Smooth muscle cell (in vitro differentiated cells): ENCODE results near the gene SCN5A. TPM values are rescaled to one million over a fixed set of nuclear protein-coding genes. Genes with fewer than 3 reads are reported as not detected.

Source experiments
- DNase-seq: peaks from one replicate; lab custom pipeline; 2025; ENCODE audit not compliant: unreplicated experiment; lab: John Stamatoyannopoulos, UW
- H2AFZ ChIP-seq: fragments of 200-600 bp; sonication (generic); 2 replicates; pipeline ENCODE4 v1.6.0; 2016; ENCODE audit warnings: antibody characterized with exemption, low read depth, mild to moderate bottlenecking
- H3F3A ChIP-seq: fragments of 200-600 bp; sonication (generic); 2 replicates; pipeline ENCODE4 v1.6.0; 2017; ENCODE audit warnings: antibody characterized with exemption, low read depth
- H3K27ac ChIP-seq: fragments of 200-600 bp; sonication (generic); 2 replicates; pipeline ENCODE4 v1.5.1; 2016; ENCODE audit warnings: low read depth, mild to moderate bottlenecking
- H3K27me3 ChIP-seq: fragments of 200-600 bp; sonication (generic); 2 replicates; pipeline ENCODE4 v1.6.1; 2016; ENCODE audit warnings: low read depth, mild to moderate bottlenecking
- H3K36me3 ChIP-seq: fragments of 200-600 bp; sonication (generic); 2 replicates; pipeline ENCODE4 v1.5.1; 2016; ENCODE audit warnings: low read depth
- H3K4me1 ChIP-seq: fragments of 200-600 bp; sonication (generic); 2 replicates; pipeline ENCODE4 v1.5.1; 2016; ENCODE audit warnings: low read depth
- H3K4me2 ChIP-seq: fragments of 200-600 bp; sonication (generic); 2 replicates; pipeline ENCODE4 v1.6.0; 2016; ENCODE audit warnings: mild to moderate bottlenecking
- H3K4me3 ChIP-seq: fragments of 200-600 bp; sonication (generic); 2 replicates; pipeline ENCODE4 v1.5.1; 2016; ENCODE audit warnings: mild to moderate bottlenecking
- H3K79me2 ChIP-seq: fragments of 200-600 bp; sonication (generic); 2 replicates; pipeline ENCODE4 v1.6.0; 2016; ENCODE audit warnings: low read depth, mild to moderate bottlenecking
- H3K9ac ChIP-seq: fragments of 200-600 bp; sonication (generic); 2 replicates; pipeline ENCODE4 v1.6.0; 2016; ENCODE audit warnings: low read depth
- H3K9me3 ChIP-seq: fragments of 200-600 bp; sonication (generic); replicated peaks from 2 replicates; pipeline ENCODE4 v1.5.1; 2016; ENCODE audit warnings: low read depth
- H4K20me1 ChIP-seq: fragments of 200-600 bp; sonication (generic); 2 replicates; pipeline ENCODE4 v1.6.0; 2016; ENCODE audit warnings: low read depth
- CTCF ChIP-seq: fragments of 200-600 bp; sonication (generic); IDR thresholded peaks from 2 replicates; pipeline ENCODE4 v1.5.1; 2017; ENCODE audit warnings: borderline replicate concordance, mild to moderate bottlenecking, antibody characterized with exemption; ENCODE audit not compliant: insufficient read depth, poor library complexity, severe bottlenecking
- WGBS: methylation state at CpG from one replicate; pipeline ENCODE4 v1.1.7; 2016; ENCODE audit warnings: low lambda C conversion rate; 5-methylcytosine and 5-hydroxymethylcytosine counted together
- polyA plus RNA-seq: library from polyadenylated mRNA; unstranded; fragments of >200 nt; fragmentation: Nextera tagmentation; extraction: Ambion mirVana; gene quantifications from 2 replicates; pipeline ENCODE4 v1.2.1, GENCODE V29; 2016
- total RNA-seq: library from RNA; depleted of rRNA; stranded (reverse); fragments of >200 nt; gene quantifications from 2 replicates; pipeline ENCODE4 v1.2.3, GENCODE V29; 2014

Gene SCN5A
- total and polyA plus RNA-seq, 2 experiments from 2014 or later = 0.93 to 3.4 TPM

GRCh38 chr3:38566215-38566528, 83.3 kb downstream of the SCN5A start:
- TF ChIP-seq CTCF = no peak
- no peak for DNase-seq
- Histone ChIP-seq H3F3A (no peaks in the 10 kb centered on the region), H3K4me1 (no peaks in the 10 kb centered on the region), H3K9me3 (no peaks in the 10 kb centered on the region), H3K36me3 (no peaks in the 10 kb centered on the region), H2AFZ (no peak overlapping the region), H4K20me1 (no peaks in the 10 kb centered on the region), H3K4me2 (no peak overlapping the region), H3K9ac (no peak overlapping the region), H3K27ac (no peak overlapping the region), H3K79me2 (no peaks in the 10 kb centered on the region), H3K4me3 (no peak overlapping the region), H3K27me3 (no peaks in the 10 kb centered on the region)
- WGBS = 95% methylated on average over 13 of the region's 13 CpGs

GRCh38 chr3:38565339-38566214, 83.9 kb downstream of the SCN5A start:
- TF ChIP-seq CTCF = no peak
- Histone ChIP-seq H3K4me3 (no peak overlapping the region), H2AFZ (no peak overlapping the region), H3F3A (no peaks in the 10 kb centered on the region), H3K27me3 (no peaks in the 10 kb centered on the region), H3K9me3 (no peaks in the 10 kb centered on the region), H3K4me2 (no peak overlapping the region), H3K4me1 (no peaks in the 10 kb centered on the region), H3K9ac (no peak overlapping the region), H3K79me2 (no peaks in the 10 kb centered on the region), H4K20me1 (no peaks in the 10 kb centered on the region), H3K27ac (no peak overlapping the region), H3K36me3 (no peaks in the 10 kb centered on the region)
- no peak for DNase-seq
- WGBS = 93% methylated on average over 13 of the region's 13 CpGs

GRCh38 chr3:38564631-38565338, 84.7 kb downstream of the SCN5A start:
- Histone ChIP-seq H3K79me2 (no peaks in the 10 kb centered on the region), H3F3A (no peaks in the 10 kb centered on the region), H4K20me1 (no peaks in the 10 kb centered on the region), H3K9ac (no peak overlapping the region), H3K4me2 (no peak overlapping the region), H3K4me1 (no peaks in the 10 kb centered on the region), H3K27me3 (no peaks in the 10 kb centered on the region), H2AFZ (no peak overlapping the region), H3K9me3 (no peaks in the 10 kb centered on the region), H3K36me3 (no peaks in the 10 kb centered on the region), H3K27ac (no peak overlapping the region), H3K4me3 (no peak overlapping the region)
- WGBS = 94% methylated on average over 6 of the region's 6 CpGs
- TF ChIP-seq CTCF = no peak
- no peak for DNase-seq
